Body of pancreas (tissue), 4 donors: ENCODE measurements around the gene OR1I1. TPM values are rescaled to one million over a fixed set of nuclear protein-coding genes. Genes with fewer than 3 reads are reported as not detected.

Experiments
- ATAC-seq: fragments of 150-250 bp; one replicate; pipeline ENCODE4 v1.9.1; 2016
- DNase-seq, 4 donors: peaks; one replicate each; pipeline ENCODE4 v3.0.0-alpha.2; 2019
- H3K27ac ChIP-seq, 4 donors: fragments of 200-600 bp; sonication (generic); 1 replicate in 3 of 4; 2 replicates in 1 of 4; pipeline versions ENCODE4 v1.5.1 to v1.6.1; 2016 to 2019; ENCODE audit warnings: mild to moderate bottlenecking in 1 of 4, mixed read lengths in 1 of 4, moderate library complexity in 1 of 4
- H3K27me3 ChIP-seq, 2 donors: fragments of 200-600 bp; sonication (generic); one replicate each; pipeline ENCODE4 v1.6.0; 2016; ENCODE audit warnings: mild to moderate bottlenecking in 1 of 2
- H3K36me3 ChIP-seq, 2 donors: fragments of 200-600 bp; sonication (generic); replicated peaks in 1 of 2; 2 replicates each; pipeline ENCODE4 v1.5.1; 2016; ENCODE audit warnings: low read depth in 2 of 2; ENCODE audit not compliant: insufficient read depth in 1 of 2
- H3K4me1 ChIP-seq: fragments of 200-600 bp; sonication (generic); one replicate; pipeline ENCODE4 v1.6.0; 2016
- H3K4me3 ChIP-seq, 2 donors: fragments of 200-600 bp; sonication (generic); 1 replicate in 1 of 2; 2 replicates in 1 of 2; pipeline ENCODE4 v1.5.1; 2016 to 2019
- H3K9me3 ChIP-seq, 3 donors: fragments of 200-600 bp; sonication (generic); 1 replicate in 2 of 3; 2 replicates in 1 of 3; pipeline ENCODE4 v1.5.1; 2016
- CTCF ChIP-seq, 7 experiments: fragments of 450-650 bp in 4 of 7; fragments of 200-600 bp in 3 of 7; sonication (generic) in 3 of 7; IDR thresholded peaks; one replicate each; pipeline ENCODE4 v1.5.1; 2016 to 2019; ENCODE audit warnings: antibody characterized with exemption in 7 of 7
- POLR2A ChIP-seq, 3 donors: fragments of 450-650 bp; IDR thresholded peaks; one replicate each; pipeline ENCODE4 v1.6.1; 2016; ENCODE audit warnings: antibody characterized with exemption in 3 of 3, mild to moderate bottlenecking in 2 of 3
- WGBS, 2 donors: methylation state at CpG; one replicate each; pipeline ENCODE4 v1.1.5; 2017; 5-methylcytosine and 5-hydroxymethylcytosine counted together
- intact Hi-C: fragments of 100-400 bp; cut with DNase I; formaldehyde crosslinking; loops from one replicate; pipeline ENCODE4 v1.15.1; 2023
- total RNA-seq, 2 donors: library from RNA; depleted of rRNA; stranded (reverse); fragments of >200 nt; gene quantifications; one replicate each; pipeline ENCODE4 v1.1.0, GENCODE V29; 2016

The OR1I1 gene
- total RNA-seq, 2 donors from 2014 or later: not detected

GRCh38 chr19:15115762-15116615, 34.0 kb downstream of the OR1I1 start:
- no peak for TF ChIP-seq POLR2A (IDR thresholded peaks at IDR 0.05)
- no peak for TF ChIP-seq CTCF (IDR thresholded peaks at IDR 0.05)

GRCh38 chr19:15116856-15117255, 34.8 kb downstream of the OR1I1 start:
- H3K4me3 ChIP-seq: no peak overlapping the region
- no peaks in the 10 kb centered on the region for H3K4me1 ChIP-seq
- no peaks in the 10 kb centered on the region for H3K9me3 ChIP-seq
- DNase-seq: no peak
- no peak overlapping the region for H3K27ac ChIP-seq
- TF ChIP-seq CTCF (IDR thresholded peaks at IDR 0.05): no peak
- no peak for TF ChIP-seq POLR2A (IDR thresholded peaks at IDR 0.05)
- 93 to 95% methylated on average over 12 of the region's 12 CpGs for WGBS, 2 donors
- H3K36me3 ChIP-seq: peaks cover 0 to 26% of the 10 kb centered on the region in 2 donors
- intact Hi-C loops: no loop called here
- H3K27me3 ChIP-seq: no peaks in the 10 kb centered on the region
- ATAC-seq: no peak

More at GRCh38 chr19:15115762-15116615, 34.0 kb downstream of the OR1I1 start:
- Histone ChIP-seq H3K9me3 (no peaks in the 10 kb centered on the region), H3K36me3 (peaks cover 0 to 26% of the 10 kb centered on the region in 2 donors), H3K4me3 (no peak overlapping the region), H3K27ac (no peak overlapping the region), H3K4me1 (no peaks in the 10 kb centered on the region), H3K27me3 (no peaks in the 10 kb centered on the region)
- intact Hi-C loops: no loop called here
- no peak for ATAC-seq
- no peak for DNase-seq
- 86 to 91% methylated on average over 13 to 18 of the region's 23 CpGs for WGBS, 2 donors

- DNase-seq: no peak
- 83 to 95% methylated on average over 1 to 2 of the region's 2 CpGs for WGBS, 2 donors
- Histone ChIP-seq H3K27me3 (no peaks in the 10 kb centered on the region), H3K9me3 (no peaks in the 10 kb centered on the region), H3K27ac (no peak overlapping the region), H3K4me1 (no peaks in the 10 kb centered on the region), H3K36me3 (peaks cover 0 to 32% of the 10 kb centered on the region in 2 donors), H3K4me3 (no peak overlapping the region)
- intact Hi-C loops: no loop called here
- TF ChIP-seq POLR2A (IDR thresholded peaks at IDR 0.05) (no peak), CTCF (IDR thresholded peaks at IDR 0.05) (no peak)
- ATAC-seq: no peak
Observed at GRCh38 chr19:15118248-15118647, 36.2 kb downstream of the OR1I1 start.

DNA sequence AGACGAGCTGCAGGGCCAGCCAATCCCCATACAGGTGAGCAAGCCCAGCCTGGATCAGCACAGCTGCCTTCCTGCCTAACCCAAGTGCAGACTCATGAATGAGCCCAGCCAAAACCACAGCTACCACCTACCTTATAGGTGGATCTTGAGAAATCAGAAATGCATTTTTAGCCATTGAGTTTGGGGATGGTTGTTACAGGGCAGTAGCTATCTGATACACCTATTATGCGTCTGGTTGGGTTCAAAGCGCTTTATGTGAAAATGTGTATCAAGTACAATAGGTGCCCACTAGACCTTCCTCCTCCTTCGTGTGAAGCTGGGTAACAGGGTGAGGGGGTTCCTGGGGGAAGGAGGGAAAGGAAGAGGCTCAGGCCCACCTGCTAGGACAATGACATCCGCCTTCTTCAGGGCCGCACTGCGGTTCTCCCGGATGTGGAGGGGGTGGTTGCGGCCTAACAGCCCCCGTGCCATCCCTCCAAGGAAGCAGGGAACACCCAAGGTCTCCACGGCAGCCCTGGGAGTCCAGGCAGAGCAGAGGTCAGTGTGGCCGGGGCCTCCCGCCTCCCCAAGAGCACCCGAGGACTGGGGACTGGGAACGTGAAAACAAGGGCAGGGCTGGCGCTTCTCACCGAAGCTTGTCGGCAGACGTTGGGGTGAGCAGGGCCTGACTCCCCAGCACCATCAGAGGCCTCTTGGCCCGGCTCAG, 36.9 kb downstream of the OR1I1 start:
- H3K27me3 ChIP-seq: no peaks in the 10 kb centered on the region
- no peaks in the 10 kb centered on the region for H3K9me3 ChIP-seq
- H3K4me1 ChIP-seq: peaks cover 6% of the 10 kb centered on the region
- ATAC-seq (no peak), DNase-seq (no peak)
- no peak overlapping the region for H3K27ac ChIP-seq
- TF ChIP-seq CTCF (IDR thresholded peaks at IDR 0.05): no peak
- TF ChIP-seq POLR2A (IDR thresholded peaks at IDR 0.05): no peak
- peaks cover 0 to 30% of the 10 kb centered on the region in 2 donors for H3K36me3 ChIP-seq
- intact Hi-C loops: no loop called here
- WGBS, 2 donors: 94 to 96% methylated on average over 16 to 19 of the region's 20 CpGs
- H3K4me3 ChIP-seq: no peak overlapping the region
